HS-27A (cell line): ENCODE results near the gene SOX13.

Experiments used
- DNase-seq: peaks from one replicate; pipeline ENCODE4 v3.0.0-alpha.2; 2012; ENCODE audit warnings: low read depth, missing footprints

SOX13 gene

GRCh38 chr1:204130981-204131892 lies 58.3 kb downstream of the SOX13 start:
- peak; percentile 74 for DNase-seq

DNA sequence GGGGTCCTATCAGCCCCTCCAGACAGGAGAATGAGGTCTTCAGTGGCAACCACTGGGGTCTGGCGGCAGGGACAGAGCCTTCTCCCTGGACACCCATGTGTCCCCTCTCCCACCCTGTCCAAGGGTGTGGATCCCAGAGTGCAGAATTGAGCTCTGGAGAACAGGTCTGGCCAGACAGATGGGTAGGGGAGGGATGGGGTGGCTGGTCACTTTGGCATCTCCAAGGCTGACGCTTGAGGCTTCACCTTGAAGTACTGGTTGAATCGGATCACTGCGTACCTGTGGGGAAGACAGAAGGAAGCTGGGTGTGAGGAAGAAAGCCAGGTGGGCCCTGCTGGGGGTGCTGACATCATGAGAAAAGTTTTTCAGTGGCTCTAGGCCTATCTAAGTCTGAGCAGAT lies 59.1 kb downstream of the SOX13 start:
- DNase-seq = no peak

DNA sequence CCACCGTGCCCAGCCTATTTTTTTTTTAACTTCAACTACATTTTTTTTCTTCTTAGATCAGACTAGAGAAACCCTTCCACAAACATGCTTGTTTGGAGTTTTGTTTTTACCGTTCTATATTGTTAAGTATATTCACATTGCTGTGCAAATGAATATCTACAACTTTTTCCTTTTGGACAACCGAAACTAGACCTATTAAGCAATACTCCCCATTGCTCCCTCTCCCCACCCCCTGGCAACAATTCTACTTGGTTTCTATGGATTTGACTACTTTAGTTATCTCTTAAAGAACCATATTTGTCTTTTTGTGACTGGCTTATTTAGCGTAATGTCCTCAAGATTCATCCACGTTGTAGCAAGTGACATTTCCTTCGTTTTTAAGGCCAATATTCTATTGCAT lies 59.8 kb downstream of the SOX13 start:
- DNase-seq = no peak

DNA sequence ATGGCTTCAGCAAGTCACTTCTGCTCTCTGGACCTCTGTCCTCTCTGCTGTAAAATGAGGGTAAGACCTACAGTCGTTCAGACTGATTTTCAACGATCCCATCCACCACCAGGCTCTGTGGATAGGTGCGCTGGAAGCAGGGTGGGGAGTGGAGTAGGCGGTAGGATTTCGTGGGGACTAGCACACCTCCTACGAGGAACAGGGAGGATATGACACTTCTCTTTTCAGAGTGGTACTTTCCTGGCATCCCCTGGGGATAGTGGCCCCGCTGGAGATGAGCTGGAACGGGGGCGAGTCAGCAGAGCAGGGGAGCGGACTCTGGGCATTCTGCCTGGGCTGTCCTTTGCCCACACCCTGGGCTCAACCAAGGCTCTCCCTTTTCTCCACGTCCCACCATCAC lies 61.2 kb downstream of the SOX13 start:
- no peak for DNase-seq

DNA sequence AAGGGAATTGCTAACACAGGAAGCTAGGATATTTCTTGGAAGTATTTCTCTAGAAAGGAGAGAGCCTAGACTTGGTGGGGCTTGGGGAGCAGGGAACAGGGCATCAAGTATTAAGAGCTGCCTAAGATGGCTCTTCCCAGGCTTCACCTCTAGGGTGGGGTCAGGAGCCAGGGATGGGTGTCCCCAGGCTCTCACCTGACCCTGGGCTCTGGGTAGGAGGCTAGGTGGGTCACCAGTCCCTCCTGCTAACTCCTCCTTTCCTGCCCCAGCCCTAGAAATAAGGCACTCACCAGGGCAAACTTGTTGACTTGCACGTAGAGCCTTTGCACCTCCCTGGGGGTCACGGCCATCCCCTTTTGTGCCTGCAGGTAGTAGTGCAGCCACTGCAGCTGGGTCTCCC lies 63.9 kb downstream of the SOX13 start:
- no peak for DNase-seq

DNA sequence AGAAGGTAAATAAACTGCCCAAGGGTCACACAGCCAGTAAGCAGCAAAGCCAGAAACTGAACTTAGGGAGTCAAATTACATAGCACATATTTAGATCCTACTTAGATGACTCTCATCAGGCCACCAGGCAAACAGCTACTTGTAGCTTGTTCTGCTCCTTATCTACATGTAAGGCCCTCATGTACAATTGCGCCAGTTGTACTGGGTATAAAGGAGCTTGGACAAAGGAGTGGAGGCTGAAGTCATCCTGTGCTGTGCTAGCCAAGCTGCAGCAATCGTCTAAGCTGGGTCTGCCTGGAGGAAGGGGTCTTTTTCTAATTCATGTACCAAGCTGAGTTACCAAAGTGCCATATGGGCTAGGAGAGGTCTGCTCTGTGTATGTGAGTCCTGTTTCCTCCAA lies 66.2 kb downstream of the SOX13 start:
- DNase-seq = no peak

- DNase-seq = no peak
Measured at GRCh38 chr1:204139952-204140351, 67.0 kb downstream of the SOX13 start.

GRCh38 chr1:204141131-204141530 lies 68.2 kb downstream of the SOX13 start:
- no peak for DNase-seq

GRCh38 chr1:204142032-204142974 lies 69.4 kb downstream of the SOX13 start:
- DNase-seq = no peak

GRCh38 chr1:204143276-204144041 lies 70.5 kb downstream of the SOX13 start:
- no peak for DNase-seq

DNA sequence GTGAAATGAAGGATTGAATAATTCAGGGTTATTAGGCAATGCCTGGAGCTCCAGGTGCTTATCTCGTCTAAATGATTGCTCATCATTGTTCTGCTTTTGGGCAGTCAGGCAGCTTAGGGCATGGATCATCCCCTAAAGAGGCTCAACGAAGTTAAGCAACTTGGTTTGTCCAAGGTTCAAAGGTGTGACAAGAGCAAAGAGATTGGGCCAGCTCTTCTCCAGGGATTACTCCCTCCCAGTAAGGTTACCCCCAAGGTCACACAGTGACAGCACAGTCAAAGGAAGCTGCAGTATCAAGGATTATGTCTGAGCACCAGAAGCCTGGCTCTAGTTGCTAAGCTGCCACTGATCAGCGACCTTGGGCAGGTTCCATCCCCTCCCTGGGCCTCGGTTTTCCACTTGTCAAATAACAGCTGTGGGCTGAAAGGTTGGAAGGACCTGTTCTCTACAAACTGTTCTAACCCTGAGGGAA lies 72.2 kb downstream of the SOX13 start:
- no peak for DNase-seq

GRCh38 chr1:204146309-204146708 lies 73.4 kb downstream of the SOX13 start:
- DNase-seq = no peak

DNA sequence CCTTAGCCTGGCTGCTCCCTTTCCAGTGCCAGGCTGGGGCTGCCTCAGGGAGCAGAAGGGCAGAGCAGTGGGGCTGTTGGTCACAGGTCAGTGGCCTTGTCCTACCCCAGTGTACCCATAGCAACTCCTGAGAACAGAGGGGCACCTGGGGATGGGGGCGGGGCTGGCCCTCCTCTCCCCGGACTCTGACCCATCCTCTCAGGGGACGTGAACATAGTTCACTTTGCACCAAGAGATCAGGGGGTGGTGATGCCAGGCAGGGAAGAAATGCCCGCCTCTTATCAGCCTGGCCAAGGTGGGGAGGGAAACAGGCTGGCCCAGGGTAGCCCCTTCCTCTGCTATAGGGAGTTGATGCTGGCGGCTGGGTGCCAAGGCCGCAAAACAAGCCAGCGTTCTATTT lies 74.0 kb downstream of the SOX13 start:
- no peak for DNase-seq

- no peak for DNase-seq
Measured at GRCh38 chr1:204147406-204148383, 74.8 kb downstream of the SOX13 start.

GRCh38 chr1:204149107-204149506 lies 76.2 kb downstream of the SOX13 start:
- no peak for DNase-seq

GRCh38 chr1:204149635-204150565 lies 77.0 kb downstream of the SOX13 start:
- DNase-seq = no peak

- no peak for DNase-seq
Measured at GRCh38 chr1:204150702-204151551, 78.0 kb downstream of the SOX13 start.

- no peak for DNase-seq
Measured at GRCh38 chr1:204151552-204152309, 78.8 kb downstream of the SOX13 start, which contains the start of gene ETNK2. ETNK2 (minus strand) TSS chr1:204152044; CDS start chr1:204151852, 192 bp downstream.
